ENCODE data around the gene SRSF1.
"Not testable (repeated sequence)": the region's sequence is repeated elsewhere in the genome, so short reads cannot be mapped to it uniquely, and the experiment has no call there.

Gene SRSF1

GRCh38 chr17:57988301-57989250 is 18.5 kb downstream of the SRSF1 start:
- peak; percentile 90 for FAIRE-seq

- no peak for FAIRE-seq
Measured at GRCh38 chr17:57987581-57988300, 19.3 kb downstream of the SRSF1 start, which contains the start of gene VEZF1. Gene VEZF1, minus strand, starts transcription at chr17:57988254. Its CDS starts 143 bp downstream, at chr17:57988111.

GRCh38 chr17:57986841-57987580 is 20.0 kb downstream of the SRSF1 start:
- FAIRE-seq = no peak

GRCh38 chr17:57985675-57985974 is 21.4 kb downstream of the SRSF1 start:
- FAIRE-seq = peak; percentile 99

- peak; percentile 16 for FAIRE-seq
Measured at GRCh38 chr17:57984936-57985674, 21.9 kb downstream of the SRSF1 start.

GRCh38 chr17:57984261-57984890 is 22.7 kb downstream of the SRSF1 start:
- peak; percentile 94 for FAIRE-seq

- FAIRE-seq = no peak
Measured at GRCh38 chr17:57983446-57983845, 23.6 kb downstream of the SRSF1 start.

- FAIRE-seq = no peak
Measured at GRCh38 chr17:57982452-57983170, 24.4 kb downstream of the SRSF1 start.

GRCh38 chr17:57980522-57980921 is 26.5 kb downstream of the SRSF1 start:
- no peak for FAIRE-seq

- FAIRE-seq = no peak
Measured at GRCh38 chr17:57979076-57979475, 28.0 kb downstream of the SRSF1 start.

GRCh38 chr17:57976594-57976993 is 30.5 kb downstream of the SRSF1 start:
- no peak for FAIRE-seq

- FAIRE-seq = no peak
Measured at GRCh38 chr17:57975044-57975443, 32.0 kb downstream of the SRSF1 start.

GRCh38 chr17:57974053-57974824 is 32.8 kb downstream of the SRSF1 start:
- FAIRE-seq = not testable (repeated sequence)

GRCh38 chr17:57972151-57972550 is 34.9 kb downstream of the SRSF1 start:
- FAIRE-seq = no peak

GRCh38 chr17:57971572-57971971 is 35.5 kb downstream of the SRSF1 start:
- FAIRE-seq = no peak

GRCh38 chr17:57970710-57971109 is 36.3 kb downstream of the SRSF1 start:
- no peak for FAIRE-seq

GRCh38 chr17:57968456-57968855 is 38.6 kb downstream of the SRSF1 start:
- no peak for FAIRE-seq

GRCh38 chr17:57966875-57967274 is 40.2 kb downstream of the SRSF1 start:
- FAIRE-seq = no peak

GRCh38 chr17:57966246-57966645 is 40.8 kb downstream of the SRSF1 start:
- FAIRE-seq = no peak

- no peak for FAIRE-seq
Measured at GRCh38 chr17:57965521-57966160, 41.4 kb downstream of the SRSF1 start.

All from A204.1 (cell line).